HUDEP-2 (cell line): ENCODE results near the gene PRR5L.
"Not testable (repeated sequence)": the region's sequence is repeated elsewhere in the genome, so short reads cannot be mapped to it uniquely, and the experiment has no call there.

Experiments
- DNase-seq, 76 experiments: peaks; one replicate each; lab custom pipeline; 2025; ENCODE audit not compliant: unreplicated experiment in 76 of 76; lab: John Stamatoyannopoulos, UW

PRR5L gene

GRCh38 chr11:36454941-36455631, 159.0 kb downstream of the PRR5L start:
- no peak for DNase-seq

GRCh38 chr11:36455658-36456111, 159.6 kb downstream of the PRR5L start:
- no peak for DNase-seq

- no peak for DNase-seq
Measured at GRCh38 chr11:36456156-36456555, 160.1 kb downstream of the PRR5L start.

- no peak for DNase-seq
Measured at GRCh38 chr11:36458129-36458915, 162.2 kb downstream of the PRR5L start.

GRCh38 chr11:36459046-36459445, 163.0 kb downstream of the PRR5L start:
- DNase-seq: no peak

- DNase-seq: no peak
Measured at GRCh38 chr11:36460220-36460619, 164.1 kb downstream of the PRR5L start.

- no peak for DNase-seq
Measured at GRCh38 chr11:36462321-36462720, 166.2 kb downstream of the PRR5L start.

GRCh38 chr11:36463781-36464180, 167.7 kb downstream of the PRR5L start:
- DNase-seq: no peak

- no peak for DNase-seq
Measured at GRCh38 chr11:36464720-36465119, 168.6 kb downstream of the PRR5L start.

GRCh38 chr11:36465449-36466163, 169.5 kb downstream of the PRR5L start:
- no peak for DNase-seq

GRCh38 chr11:36467012-36467411, 170.9 kb downstream of the PRR5L start:
- DNase-seq: no peak

GRCh38 chr11:36467916-36468315, 171.8 kb downstream of the PRR5L start:
- DNase-seq: no peak

- DNase-seq: peak in 2 of 76 experiments; percentile 4 to 19
Measured at GRCh38 chr11:36469063-36469462, 173.0 kb downstream of the PRR5L start.

- no peak for DNase-seq
Measured at GRCh38 chr11:36469881-36470802, 174.1 kb downstream of the PRR5L start.

- DNase-seq: no peak
Measured at GRCh38 chr11:36471577-36471976, 175.5 kb downstream of the PRR5L start.

- no peak for DNase-seq
Measured at GRCh38 chr11:36475192-36475591, 179.1 kb downstream of the PRR5L start.

- peak in 7 of 76 experiments; percentile 0 to 19 (median 5) for DNase-seq
Measured at GRCh38 chr11:36478700-36479329, 182.7 kb downstream of the PRR5L start.

GRCh38 chr11:36480833-36481232, 184.7 kb downstream of the PRR5L start:
- DNase-seq: no peak

GRCh38 chr11:36483042-36483441, 187.0 kb downstream of the PRR5L start:
- DNase-seq: not testable (repeated sequence)
